Measurements from ENCODE around the gene PLCB1. TPM values are rescaled to one million over a fixed set of nuclear protein-coding genes. Genes with fewer than 3 reads are reported as not detected.

PLCB1 gene
- total and polyA plus RNA-seq, 2 of the 4 experiments (the other 2 are of a cell fraction), result 5.6 to 16.1 TPM

- BruUV-seq (replicated peaks), result no TSS peak
- Histone ChIP-seq H3K4me1 (ENCODE audit: control insufficient read depth, insufficient read depth, low read length) (no peaks in the 10 kb centered on the region), H3K4me3 (ENCODE audit: insufficient read depth, low read depth, low read length) (no peak overlapping the region), H4K91ac (ENCODE audit: insufficient read depth, low read depth, low read length) (no peak overlapping the region), H3K14ac (replicated peaks; ENCODE audit: low read depth, low read length) (no peak overlapping the region), H4K8ac (ENCODE audit: low read depth in 2 of 2, low read length in 2 of 2) (no peak overlapping the region), H2BK20ac (ENCODE audit: low read depth, low read length) (no peak overlapping the region), H3K27ac (ENCODE audit: insufficient read depth, low read length) (no peak overlapping the region), H2AFZ (replicated peaks; ENCODE audit: low read length, poor library complexity) (no peak overlapping the region), H2AK9ac (replicated peaks; ENCODE audit: low read depth, low read length, poor library complexity) (no peak overlapping the region), H3K4me2 (ENCODE audit: low read depth, low read length) (no peak overlapping the region), H3K9me1 (ENCODE audit: insufficient read depth, low read length) (no peaks in the 10 kb centered on the region), H4K5ac (ENCODE audit: low read depth, low read length) (no peak overlapping the region), H3K27me3 (ENCODE audit: control insufficient read depth, insufficient read depth, low read length) (no peaks in the 10 kb centered on the region), H3K18ac (ENCODE audit: low read depth, low read length) (no peak overlapping the region), H3K9ac (ENCODE audit: low read depth, low read length) (no peak overlapping the region), H3K4ac (ENCODE audit: low read depth, low read length) (no peak overlapping the region), H3K23ac (ENCODE audit: low read depth, low read length) (no peak overlapping the region), H4K20me1 (ENCODE audit: insufficient read depth, low read length) (no peaks in the 10 kb centered on the region), H2BK15ac (ENCODE audit: low read depth, low read length) (no peak overlapping the region), H2AK5ac (ENCODE audit: low read depth, low read length) (no peak overlapping the region), H3K36me3 (ENCODE audit: control insufficient read depth, insufficient read depth, low read length) (no peaks in the 10 kb centered on the region), H2BK120ac (ENCODE audit: low read depth, low read length) (no peak overlapping the region), H3K9me3 (ENCODE audit: control insufficient read depth, insufficient read depth, low read length) (no peaks in the 10 kb centered on the region), H2BK5ac (ENCODE audit: low read depth, low read length, poor library complexity, severe bottlenecking) (no peak overlapping the region), H3K56ac (ENCODE audit: extremely low read depth, insufficient read depth, low read length) (no peak overlapping the region), H3K79me1 (ENCODE audit: low read depth in 1 of 2, low read length in 2 of 2) (no peaks in the 10 kb centered on the region)
- no peak for TF ChIP-seq CTCF (conservative IDR thresholded peaks at IDR 0.05; ENCODE audit: low read depth, low read length)
- TF ChIP-seq MXI1 (IDR thresholded peaks at IDR 0.05; ENCODE audit: borderline replicate concordance, low read depth, low read length), result no peak
- no peak for TF ChIP-seq MAFK (IDR thresholded peaks at IDR 0.05; ENCODE audit: low read depth, low read length)
- TF ChIP-seq USF2 (IDR thresholded peaks at IDR 0.05; ENCODE audit: low read depth, low read length), result no peak
- TF ChIP-seq SMC3 (IDR thresholded peaks at IDR 0.05; ENCODE audit: low read depth, low read length), result no peak
- TF ChIP-seq CHD1 (IDR thresholded peaks at IDR 0.05; ENCODE audit: low read depth, low read length), result no peak
- no peak for TF ChIP-seq RCOR1 (IDR thresholded peaks at IDR 0.05; ENCODE audit: insufficient replicate concordance, low read length)
- TF ChIP-seq FOS (IDR thresholded peaks at IDR 0.05; ENCODE audit: low read depth, low read length), result no peak
- TF ChIP-seq ELK1 (IDR thresholded peaks at IDR 0.05; ENCODE audit: borderline replicate concordance, low read depth, low read length), result no peak
- no peak for TF ChIP-seq RAD21 (IDR thresholded peaks at IDR 0.05; ENCODE audit: low read length)
- TF ChIP-seq CEBPB (IDR thresholded peaks at IDR 0.05; ENCODE audit: low read depth, low read length), result no peak
- no peak for TF ChIP-seq MAZ (IDR thresholded peaks at IDR 0.05; ENCODE audit: borderline replicate concordance, low read depth, low read length)
- POLR2A ChIA-PET (ENCODE audit: unreplicated experiment), result no interaction called here
- CTCF ChIA-PET, result interaction anchor here (1.4 kb wide), 1 partner anchor 16 kb away, joined by 4 read pairs; no protein-coding TSS in a partner anchor
- DNase-seq, result no peak
- intact Hi-C loops (cut with micrococcal nuclease), result no loop called here
- ATAC-seq (ENCODE audit: low read depth), result no peak
- dilution Hi-C loops (cut with HindIII; ENCODE audit: low sequenced_read_pairs, unreplicated experiment), result no loop called here
- in situ Hi-C loops (cut with MboI; ENCODE audit: low sequenced_read_pairs), result no loop called here
Observed at GRCh38 chr20:8788831-8789230, 656.8 kb downstream of the PLCB1 start.
